Measurements from ENCODE around the gene CCDC97. TPM values are rescaled to one million over a fixed set of nuclear protein-coding genes. Genes with fewer than 3 reads are reported as not detected.

Gene CCDC97
- total and polyA plus RNA-seq, 2 of the 8 experiments (the other 6 are each of a cell fraction or from before 2014, with no cell fraction given): 19.8 to 27.1 TPM

GRCh38 chr19:41278478-41278877 lies 31.5 kb upstream of the CCDC97 start:
- Histone ChIP-seq H4K91ac (replicated peaks; ENCODE audit: insufficient read length, low read length) (no peak overlapping the region), H3K23me2 (ENCODE audit: low read depth, low read length) (no peaks in the 10 kb centered on the region), H2BK20ac (ENCODE audit: low read length) (no peak overlapping the region), H2AFZ (ENCODE audit: low read length) (no peak overlapping the region), H3K18ac (ENCODE audit: extremely low read depth, low read length) (no peak overlapping the region), H3K79me2 (ENCODE audit: control insufficient read depth in 1 of 2, insufficient read depth in 2 of 2, low read length in 2 of 2) (no peaks in the 10 kb centered on the region), H3K56ac (replicated peaks; ENCODE audit: insufficient read length, low read depth, low read length) (no peak overlapping the region), H3K4ac (replicated peaks; ENCODE audit: insufficient read length, low read depth, low read length) (no peak overlapping the region), H4K20me1 (replicated peaks in 1 of 2; ENCODE audit: control insufficient read depth in 1 of 2, insufficient read depth in 2 of 2, low read length in 2 of 2) (peaks cover 2 to 9% of the 10 kb centered on the region in 2 experiments), H3K23ac (ENCODE audit: insufficient read length) (no peak overlapping the region), H3K14ac (ENCODE audit: insufficient read length) (no peak overlapping the region), H2BK5ac (ENCODE audit: low read depth, low read length) (no peak overlapping the region), H3K4me1 (replicated peaks in 1 of 4; ENCODE audit: control insufficient read depth in 3 of 4, insufficient read depth in 4 of 4, low read length in 3 of 4) (no peaks in the 10 kb centered on the region), H2AK5ac (ENCODE audit: low read depth, low read length) (no peak overlapping the region), H3K27me3 (replicated peaks in 1 of 4; ENCODE audit: control insufficient read depth in 3 of 4, extremely low read depth in 1 of 4, insufficient read depth in 3 of 4, low read length in 3 of 4) (no peaks in the 10 kb centered on the region), H2BK15ac (ENCODE audit: low read length) (no peak overlapping the region), H4K5ac (ENCODE audit: insufficient read length, low read depth, low read length) (no peak overlapping the region), H3K9ac (replicated peaks in 1 of 4; ENCODE audit: extremely low read depth in 1 of 4, low read depth in 3 of 4, low read length in 3 of 4) (no peak overlapping the region), H2BK120ac (replicated peaks; ENCODE audit: low read depth, low read length) (no peak overlapping the region), H3K27ac (ENCODE audit: low read depth, low read length) (no peak overlapping the region), H3K9me3 (ENCODE audit: insufficient read depth in 2 of 2, low read depth in 1 of 2, low read length in 1 of 2) (no peaks in the 10 kb centered on the region), H3K4me3 (ENCODE audit: extremely low read depth in 1 of 4, insufficient read depth in 2 of 4, low read depth in 3 of 4, low read length in 4 of 4) (no peak overlapping the region), H4K8ac (ENCODE audit: extremely low read depth, insufficient read depth, low read length) (no peak overlapping the region), H3K4me2 (ENCODE audit: insufficient read depth in 1 of 2, low read depth in 2 of 2, low read length in 2 of 2) (no peak overlapping the region), H3K79me1 (ENCODE audit: low read depth, low read length) (no peaks in the 10 kb centered on the region), H3K36me3 (ENCODE audit: control insufficient read depth in 2 of 4, insufficient read depth in 4 of 4, low read length in 3 of 4) (peaks cover 59 to 97% (median 86%) of the 10 kb centered on the region in 4 experiments), H2BK12ac (ENCODE audit: low read depth, low read length) (no peak overlapping the region)
- no peak for TF ChIP-seq SIN3A (conservative IDR thresholded peaks at IDR 0.05 in 1 of 2, IDR thresholded peaks at IDR 0.05 in 1 of 2; ENCODE audit: low read depth in 1 of 2, low read length in 2 of 2)
- TF ChIP-seq KDM4A (IDR thresholded peaks at IDR 0.05; ENCODE audit: low read depth, low read length, severe bottlenecking): no peak
- no peak for TF ChIP-seq EP300 (IDR thresholded peaks at IDR 0.05; ENCODE audit: borderline replicate concordance in 1 of 2, low read depth in 2 of 2, low read length in 2 of 2)
- TF ChIP-seq SIRT6 (IDR thresholded peaks at IDR 0.05; ENCODE audit: low read length): no peak
- no peak for TF ChIP-seq ASH2L (IDR thresholded peaks at IDR 0.05; ENCODE audit: low read length)
- no peak for TF ChIP-seq SP4 (IDR thresholded peaks at IDR 0.05; ENCODE audit: low read length)
- no peak for TF ChIP-seq NANOG (IDR thresholded peaks at IDR 0.05; ENCODE audit: insufficient read depth, low read depth, low read length, poor library complexity, severe bottlenecking)
- no peak for TF ChIP-seq POLR2A (IDR thresholded peaks at IDR 0.05; ENCODE audit: control extremely low read depth in 1 of 2, low read depth in 2 of 2, low read length in 2 of 2)
- TF ChIP-seq CHD2 (IDR thresholded peaks at IDR 0.05; ENCODE audit: low read length): no peak
- no peak for TF ChIP-seq TAF1 (IDR thresholded peaks at IDR 0.05; ENCODE audit: low read depth, low read length)
- no peak for TF ChIP-seq ATF3 (IDR thresholded peaks at IDR 0.05; ENCODE audit: insufficient read depth, low read depth, low read length)
- 96% methylated on average over 2 of the region's 2 CpGs; no CpG with 5 or more reads in 1 of the 2 experiments for whole genome bisulfite sequencing, 2 experiments (ENCODE audit: extremely low coverage in 1 of 2, insufficient coverage in 1 of 2, insufficient read length in 1 of 2, insufficient replicate concordance in 2 of 2, low coverage in 1 of 2, low lambda C conversion rate in 2 of 2, missing lambda C conversion rate in 1 of 2)
- POLR2A ChIA-PET (ENCODE audit: partially characterized antibody): interaction anchor here (1.6 to 38.6 kb wide), 4 partner anchors 9 to 25 kb away, joined by 7 to 579 read pairs (median 12); partner anchors contain the start of genes CCDC97 and HNRNPUL1
- FAIRE-seq: no peak
- no peak for DNase-seq (ENCODE audit: low read depth in 1 of 2, low spot score in 2 of 2)
- CTCF ChIA-PET (ENCODE audit: partially characterized antibody): interaction anchor here (1.2 kb wide), 1 partner anchor 16 kb away, joined by 3 read pairs; no protein-coding TSS in a partner anchor

All from H1 (cell line).